AG04450 (cell line): ENCODE results near the gene FANK1. TPM values are rescaled to one million over a fixed set of nuclear protein-coding genes. Genes with fewer than 3 reads are reported as not detected.

Experiments used
- CTCF ChIA-PET: fragments of 300-600, 350-600 bp; formaldehyde crosslinking; extraction: SDS; loops from one replicate; lab custom pipeline; 2022; ENCODE audit warnings: antibody characterized with exemption, inconsistent platforms; lab: Charles Lee
- POLR2A ChIA-PET: fragments of 350-600 bp; formaldehyde crosslinking; extraction: SDS; loops from one replicate; lab custom pipeline; 2021; ENCODE audit warnings: antibody characterized with exemption, inconsistent platforms; lab: Yijun Ruan, JAX
- DNase-seq: peaks from one replicate; pipeline ENCODE4 v3.0.0-alpha.2; 2011; ENCODE audit warnings: low read depth, low spot score
- H3K27ac ChIP-seq: one replicate; pipeline ENCODE4 v1.5.1; 2012; ENCODE audit warnings: low read depth, low read length, control low read depth
- H3K27me3 ChIP-seq: one replicate; pipeline ENCODE4 v1.6.0; 2012; ENCODE audit warnings: low read length; ENCODE audit not compliant: control insufficient read depth, insufficient read depth
- H3K4me3 ChIP-seq: 2 replicates; pipeline ENCODE4 v1.5.1; 2011; ENCODE audit warnings: mild to moderate bottlenecking, low read depth, low read length, control low read depth
- H3K9me3 ChIP-seq: 2 replicates; pipeline ENCODE4 v1.5.1; 2012; ENCODE audit warnings: low read length; ENCODE audit not compliant: control insufficient read depth, insufficient read depth
- polyA plus RNA-seq: library from polyadenylated mRNA; depleted of rRNA; stranded (reverse); fragments of >200 nt; gene quantifications from 2 replicates; pipeline ENCODE4 v1.2.3, GENCODE V29; 2011
- TF ChIP-seq, protein P1 (sequence below): IDR thresholded peaks from 2 replicates; pipeline ENCODE4 v1.5.1; 2011; ENCODE audit warnings: low read depth, low read length, control low read depth, inconsistent platforms

FANK1 gene
- polyA plus RNA-seq, 1 experiment: 4.0 TPM

- TF ChIP-seq, protein P1, sequence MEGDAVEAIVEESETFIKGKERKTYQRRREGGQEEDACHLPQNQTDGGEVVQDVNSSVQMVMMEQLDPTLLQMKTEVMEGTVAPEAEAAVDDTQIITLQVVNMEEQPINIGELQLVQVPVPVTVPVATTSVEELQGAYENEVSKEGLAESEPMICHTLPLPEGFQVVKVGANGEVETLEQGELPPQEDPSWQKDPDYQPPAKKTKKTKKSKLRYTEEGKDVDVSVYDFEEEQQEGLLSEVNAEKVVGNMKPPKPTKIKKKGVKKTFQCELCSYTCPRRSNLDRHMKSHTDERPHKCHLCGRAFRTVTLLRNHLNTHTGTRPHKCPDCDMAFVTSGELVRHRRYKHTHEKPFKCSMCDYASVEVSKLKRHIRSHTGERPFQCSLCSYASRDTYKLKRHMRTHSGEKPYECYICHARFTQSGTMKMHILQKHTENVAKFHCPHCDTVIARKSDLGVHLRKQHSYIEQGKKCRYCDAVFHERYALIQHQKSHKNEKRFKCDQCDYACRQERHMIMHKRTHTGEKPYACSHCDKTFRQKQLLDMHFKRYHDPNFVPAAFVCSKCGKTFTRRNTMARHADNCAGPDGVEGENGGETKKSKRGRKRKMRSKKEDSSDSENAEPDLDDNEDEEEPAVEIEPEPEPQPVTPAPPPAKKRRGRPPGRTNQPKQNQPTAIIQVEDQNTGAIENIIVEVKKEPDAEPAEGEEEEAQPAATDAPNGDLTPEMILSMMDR: 0 out of 2 replicates have a peak, but pooled peaks have one; percentile 10
- DNase-seq: peak; percentile 83
- Histone ChIP-seq H3K4me3 (no peak overlapping the region), H3K27me3 (peaks cover 27% of the 10 kb centered on the region), H3K27ac (no peak overlapping the region), H3K9me3 (peaks cover 6% of the 10 kb centered on the region; the same call in 1 of the 2 replicates)
- ChIA-PET CTCF (interaction anchor here (0.6 kb wide), 1 partner anchor 31 kb away, joined by 3 read pairs; no protein-coding TSS in a partner anchor), POLR2A (interaction anchor here (0.9 kb wide), 1 partner anchor 48 kb away, joined by 3 read pairs; no protein-coding TSS in a partner anchor)
These were observed 117.3 kb downstream of the FANK1 start for GRCh38 chr10:126013489-126014281.

- H3K9me3 ChIP-seq: peaks cover 10% of the 10 kb centered on the region; the same call in 1 of the 2 replicates
- H3K27me3 ChIP-seq: peaks cover 24% of the 10 kb centered on the region
- peak; percentile 7 for DNase-seq
- ChIA-PET CTCF (interaction anchor here (0.6 kb wide), 1 partner anchor 32 kb away, joined by 3 read pairs; no protein-coding TSS in a partner anchor), POLR2A (interaction anchor here (0.6 kb wide), 1 partner anchor 1389 kb away, joined by 9 read pairs; no protein-coding TSS in a partner anchor)
- TF ChIP-seq, protein P1: no peak
- no peak overlapping the region for H3K4me3 ChIP-seq
- H3K27ac ChIP-seq: no peak overlapping the region
These were observed 117.9 kb downstream of the FANK1 start for GRCh38 chr10:126014309-126014708.

DNA sequence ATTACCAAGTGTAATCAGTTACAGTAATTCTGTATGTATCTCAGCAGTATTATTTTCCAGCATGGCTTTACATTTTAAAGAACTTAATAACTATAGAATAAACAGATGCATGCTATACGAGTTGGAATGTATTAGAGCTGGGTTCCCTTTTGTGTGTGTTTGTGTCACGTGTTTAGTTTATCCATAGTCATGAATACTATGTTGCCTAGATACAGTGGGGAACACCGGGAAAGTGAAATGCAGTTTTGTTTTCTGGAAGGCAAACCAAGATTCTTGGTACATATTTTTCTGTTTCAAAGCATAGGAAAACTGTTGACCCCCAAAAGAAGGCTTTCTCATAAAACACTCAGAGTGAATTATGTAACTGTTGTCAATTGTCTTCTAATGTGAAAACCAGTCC is 119.0 kb downstream of the FANK1 start:
- Histone ChIP-seq H3K27me3 (peaks cover 16% of the 10 kb centered on the region), H3K9me3 (peaks cover 12% of the 10 kb centered on the region), H3K4me3 (no peak overlapping the region), H3K27ac (no peak overlapping the region)
- POLR2A ChIA-PET: no interaction called here
- DNase-seq: no peak
- CTCF ChIA-PET: no interaction called here
- TF ChIP-seq, protein P1: no peak

- Histone ChIP-seq H3K27me3 (peaks cover 13% of the 10 kb centered on the region), H3K9me3 (peaks cover 12% of the 10 kb centered on the region), H3K27ac (no peak overlapping the region), H3K4me3 (no peak overlapping the region)
- TF ChIP-seq, protein P1: no peak
- no peak for DNase-seq
- CTCF ChIA-PET: no interaction called here
- POLR2A ChIA-PET: no interaction called here
These were observed 119.9 kb downstream of the FANK1 start for GRCh38 chr10:126016156-126016805.

DNA sequence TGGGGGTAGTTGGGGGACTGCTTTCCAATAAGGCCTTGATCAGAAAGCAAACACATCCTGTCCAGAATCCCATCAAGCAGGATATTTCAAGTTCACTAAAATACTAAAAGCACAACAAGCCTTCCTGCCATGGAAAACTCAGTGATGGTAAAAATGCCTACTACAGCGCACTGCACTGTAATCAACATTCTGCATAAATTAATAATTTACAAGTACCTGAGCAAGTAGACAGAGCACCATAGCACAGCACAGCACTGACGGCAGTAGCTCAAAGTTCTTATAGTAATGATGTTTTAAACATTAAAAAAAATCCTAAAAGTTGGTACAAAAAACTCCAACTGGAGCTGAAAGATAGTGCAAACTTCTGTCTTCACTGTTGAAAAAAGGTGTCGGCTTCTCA is 120.5 kb downstream of the FANK1 start:
- TF ChIP-seq, protein P1: no peak
- ChIA-PET CTCF (interaction anchor here (1.3 kb wide), 1 partner anchor 487 kb away, joined by 3 read pairs; no protein-coding TSS in a partner anchor), POLR2A (no interaction called here)
- Histone ChIP-seq H3K27ac (no peak overlapping the region), H3K27me3 (peaks cover 13% of the 10 kb centered on the region), H3K9me3 (peaks cover 12% of the 10 kb centered on the region), H3K4me3 (no peak overlapping the region)
- DNase-seq: no peak
